Measurements from ENCODE around the gene AZIN2.
"Not testable (repeated sequence)": the region's sequence is repeated elsewhere in the genome, so short reads cannot be mapped to it uniquely, and the experiment has no call there.

Gene AZIN2

DNA sequence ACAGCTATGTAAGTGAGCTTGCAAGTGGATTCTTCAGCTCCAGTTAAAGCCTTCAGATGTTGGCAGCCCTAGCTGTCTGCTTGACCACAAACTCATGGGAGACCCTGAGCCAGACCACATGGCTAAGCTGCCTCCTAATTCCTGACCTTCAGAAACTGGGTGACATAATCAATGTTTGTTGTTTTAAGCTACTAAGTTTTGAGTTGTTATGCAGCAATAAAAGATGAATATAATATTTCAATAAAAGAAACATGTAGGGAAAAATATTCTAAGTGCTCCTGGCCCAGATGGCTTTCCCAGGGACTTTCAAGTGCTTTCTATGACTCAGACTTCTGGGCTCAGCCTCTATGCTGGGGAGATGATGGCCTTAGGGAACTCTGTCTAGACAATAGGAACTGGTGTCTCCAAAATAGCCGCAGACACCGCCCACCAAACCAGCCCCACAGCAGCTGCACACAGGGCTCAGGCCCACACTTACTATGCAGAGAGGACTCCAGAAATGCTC, 20.3 kb upstream of the AZIN2 start:
- DNase-seq = no peak

DNA sequence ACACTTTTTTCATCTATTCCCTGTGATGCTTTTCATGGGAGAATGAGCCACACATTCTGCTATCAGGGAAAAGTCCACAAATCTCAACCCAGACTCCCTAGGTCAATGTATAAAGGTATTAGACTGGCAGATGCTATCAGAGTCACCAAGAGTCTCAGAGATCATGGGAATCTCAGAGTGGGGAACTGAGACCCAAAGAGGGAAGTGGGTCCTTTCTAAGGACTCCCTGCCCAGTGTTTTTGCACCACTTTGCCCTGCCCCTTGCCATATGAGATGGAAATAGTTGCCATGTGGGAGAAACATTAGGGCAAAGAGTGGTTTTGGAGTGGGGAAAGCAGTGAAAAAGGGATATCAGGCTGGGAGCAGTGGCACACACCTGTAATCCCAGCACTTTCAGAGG, 19.1 kb upstream of the AZIN2 start:
- no peak for DNase-seq

DNA sequence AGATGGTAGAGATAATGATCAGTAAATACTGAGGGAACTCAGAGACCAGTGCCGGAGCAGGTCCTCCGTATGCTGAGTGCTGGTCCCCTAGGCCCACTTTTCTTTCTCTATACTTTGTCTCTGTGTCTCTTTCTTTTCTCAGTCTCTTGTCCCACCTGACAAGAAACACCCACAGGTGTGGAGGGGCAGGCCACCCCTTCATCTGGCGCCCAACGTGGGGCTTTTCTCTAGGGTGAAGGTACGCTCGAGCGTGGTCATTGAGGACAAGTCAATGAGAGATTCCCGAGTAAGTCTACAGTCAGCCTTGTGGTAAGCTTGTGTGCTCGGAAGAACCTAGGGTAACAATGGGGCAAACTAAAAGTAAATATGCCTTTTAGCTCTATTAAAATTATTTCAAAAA, 16.7 kb upstream of the AZIN2 start:
- DNase-seq = not testable (repeated sequence)

DNA sequence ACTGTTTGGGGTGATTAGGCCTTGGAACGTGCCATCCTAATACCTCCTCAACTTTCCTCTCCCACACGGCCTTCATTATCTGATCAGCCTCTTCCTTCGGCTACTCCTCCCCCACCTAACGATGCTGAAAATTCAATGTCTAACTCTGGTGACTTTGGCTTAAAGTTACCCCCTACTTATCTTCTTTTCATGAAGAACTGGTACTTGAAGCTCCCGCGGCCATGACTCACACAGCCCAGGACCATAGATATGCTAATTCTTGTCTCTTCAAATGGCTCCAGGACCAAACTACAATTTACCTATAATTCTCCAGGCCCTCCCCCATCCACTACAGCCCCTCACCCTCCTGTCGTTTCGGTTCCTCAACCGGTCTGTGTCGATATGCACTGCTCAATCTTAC, 15.7 kb upstream of the AZIN2 start:
- DNase-seq = no peak

DNA sequence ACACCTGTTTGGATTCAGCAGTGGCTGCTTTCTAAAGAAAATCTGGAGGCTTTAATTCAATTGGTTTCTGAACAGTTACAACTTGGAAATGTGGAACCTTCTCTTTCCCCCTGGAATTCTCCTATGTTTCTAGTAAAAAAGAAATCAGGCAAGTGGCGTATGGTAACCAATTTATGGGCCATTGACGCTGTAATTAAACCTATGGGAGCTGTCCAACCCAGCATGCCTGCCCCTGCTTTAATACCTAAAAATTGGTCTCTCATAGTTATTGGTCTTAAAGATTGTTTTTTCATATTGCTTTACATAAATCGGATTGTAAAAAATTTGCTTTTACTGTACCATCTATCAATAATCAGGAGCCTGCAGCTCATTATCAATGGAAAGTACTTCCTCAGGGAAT, 14.5 kb upstream of the AZIN2 start:
- not testable (repeated sequence) for DNase-seq

DNA sequence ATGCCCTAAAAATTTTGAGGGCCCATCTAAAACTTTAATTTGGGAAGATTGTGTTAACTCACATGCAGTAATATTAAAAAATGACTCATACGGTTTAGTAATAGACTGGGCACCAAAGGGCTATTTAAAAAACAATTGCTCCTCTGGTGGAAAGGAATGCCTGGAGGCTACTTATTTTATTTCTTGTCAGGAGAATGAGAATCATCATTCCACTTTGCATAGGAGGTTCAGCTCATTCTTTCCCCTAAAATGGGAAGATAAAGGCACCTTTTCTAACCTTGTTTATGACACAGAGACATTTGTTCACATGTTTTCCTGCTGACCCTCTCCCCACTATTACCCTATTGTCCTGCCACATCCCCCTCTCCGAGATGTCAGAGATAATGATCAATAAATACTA, 12.8 kb upstream of the AZIN2 start:
- DNase-seq = not testable (repeated sequence)

DNA sequence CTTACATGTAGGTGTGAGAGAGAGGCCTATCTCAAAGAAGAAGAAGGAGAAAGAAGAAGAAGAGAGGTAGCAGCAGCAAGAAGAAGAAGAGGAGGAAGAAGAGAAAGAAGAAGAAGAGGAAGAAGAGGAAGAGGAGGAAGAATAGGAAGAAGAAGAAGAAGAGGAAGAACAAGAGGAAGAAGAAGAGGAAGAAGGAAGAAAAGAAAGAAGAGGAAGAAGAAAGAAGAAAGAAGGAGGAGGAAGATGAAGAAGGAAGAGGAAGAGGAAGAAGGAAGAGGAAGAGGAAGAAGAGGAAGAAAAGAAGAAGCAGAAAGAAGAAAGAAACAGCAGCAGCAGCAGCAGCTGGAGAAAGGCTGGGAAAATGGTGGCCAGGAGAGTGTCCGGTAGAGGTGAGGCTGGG, 10.3 kb upstream of the AZIN2 start:
- DNase-seq = no peak

DNA sequence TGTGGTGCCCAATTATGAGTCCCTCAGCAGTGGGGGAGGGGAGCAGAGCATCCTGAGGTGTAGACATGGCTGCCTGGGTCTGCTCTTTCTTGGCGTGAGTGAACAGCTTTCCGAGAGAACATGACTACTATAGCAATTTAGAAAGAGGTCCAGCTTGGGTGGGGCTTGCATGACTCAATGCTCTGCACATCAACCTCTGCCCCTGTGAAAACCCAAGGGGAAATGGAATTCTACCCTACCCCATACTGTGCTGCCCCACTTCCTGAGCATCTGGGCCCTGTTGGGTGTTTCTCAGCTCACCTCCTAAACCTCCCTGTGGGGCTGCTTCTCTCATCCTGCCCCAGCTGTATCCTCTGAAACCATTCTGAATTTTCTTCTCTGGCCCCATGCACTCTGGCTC, 8.2 kb upstream of the AZIN2 start:
- DNase-seq = no peak

DNA sequence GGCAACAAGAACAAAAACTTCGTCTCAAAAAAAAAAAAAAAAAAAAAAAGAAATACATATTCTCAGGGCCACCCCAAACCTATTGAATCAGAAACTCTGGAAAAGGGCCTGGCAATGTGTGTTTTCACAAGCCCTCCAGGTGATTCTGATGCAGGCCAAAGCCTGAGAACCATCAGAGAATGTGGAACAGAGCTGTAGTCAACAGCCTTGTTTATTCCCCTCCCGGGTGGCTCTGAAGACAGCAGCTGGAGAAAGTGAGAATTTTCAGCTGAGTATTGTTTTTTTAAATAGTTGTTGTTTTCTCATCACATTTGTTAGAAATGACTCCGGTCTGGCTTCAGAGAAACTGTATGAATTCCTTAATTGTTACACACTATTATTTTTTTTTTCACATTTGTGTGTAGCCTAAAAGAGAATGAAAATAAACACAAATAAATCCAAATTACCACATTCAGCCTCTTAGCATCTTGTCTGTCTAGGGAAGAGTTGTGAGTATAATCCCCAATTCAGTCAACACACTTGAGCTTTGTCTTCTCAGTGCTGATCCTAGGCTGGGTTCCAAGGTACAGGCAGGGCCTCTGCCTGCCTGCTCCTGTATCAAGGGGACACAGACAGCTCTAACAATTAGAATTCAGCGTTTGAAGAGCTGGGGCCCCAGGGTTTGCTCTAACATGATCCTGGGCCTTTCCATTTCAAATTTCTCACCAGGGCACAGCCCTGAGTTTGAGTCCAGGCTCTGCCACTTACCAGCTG, 6.6 kb upstream of the AZIN2 start:
- DNase-seq = no peak

DNA sequence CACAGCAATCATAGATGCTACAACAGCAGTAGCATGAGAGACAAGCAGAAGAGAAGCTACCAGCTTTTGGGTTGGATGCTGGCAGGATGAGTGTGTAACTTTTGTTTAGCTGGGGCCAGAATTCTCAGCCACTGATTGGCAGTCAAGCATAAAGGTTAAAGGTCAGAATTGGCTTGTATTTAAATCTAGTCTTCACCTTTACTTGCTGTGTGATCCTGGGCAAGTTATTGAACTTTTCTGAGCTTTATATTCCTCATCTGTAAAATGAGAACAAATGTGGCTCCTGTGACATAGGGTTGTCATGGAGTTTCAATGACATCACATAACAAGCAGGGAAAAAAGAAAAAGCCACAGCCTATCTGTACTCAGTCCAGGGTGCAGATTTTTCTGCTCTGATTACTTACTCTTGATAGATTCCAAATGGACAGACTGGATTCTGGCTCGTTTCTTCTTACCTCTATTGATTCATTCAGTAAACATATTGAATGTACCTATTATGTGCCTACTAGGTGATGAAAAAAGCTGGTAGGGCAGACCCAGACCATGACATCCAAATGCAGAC, 2.8 kb upstream of the AZIN2 start:
- no peak for DNase-seq

DNA sequence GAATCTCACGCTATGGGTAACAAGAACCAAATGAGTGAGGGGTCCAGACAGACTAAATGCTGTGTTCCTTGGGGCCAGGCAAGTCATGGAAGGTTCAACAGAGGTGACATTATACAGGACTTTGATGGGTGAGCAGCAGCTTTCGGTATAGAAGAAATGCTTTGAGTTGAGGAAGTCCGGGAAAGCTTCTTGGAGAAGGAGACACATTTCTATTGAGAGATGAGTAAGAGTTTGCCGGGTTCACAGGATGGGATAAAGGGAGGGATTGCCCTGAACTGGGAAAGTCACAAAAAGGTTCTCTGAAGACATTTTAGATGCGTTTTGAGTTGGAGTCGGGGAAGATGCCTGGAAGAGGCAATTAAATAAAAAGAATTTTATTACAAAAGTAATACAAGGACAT, 580 bp upstream of the AZIN2 start:
- no peak for DNase-seq

DNA sequence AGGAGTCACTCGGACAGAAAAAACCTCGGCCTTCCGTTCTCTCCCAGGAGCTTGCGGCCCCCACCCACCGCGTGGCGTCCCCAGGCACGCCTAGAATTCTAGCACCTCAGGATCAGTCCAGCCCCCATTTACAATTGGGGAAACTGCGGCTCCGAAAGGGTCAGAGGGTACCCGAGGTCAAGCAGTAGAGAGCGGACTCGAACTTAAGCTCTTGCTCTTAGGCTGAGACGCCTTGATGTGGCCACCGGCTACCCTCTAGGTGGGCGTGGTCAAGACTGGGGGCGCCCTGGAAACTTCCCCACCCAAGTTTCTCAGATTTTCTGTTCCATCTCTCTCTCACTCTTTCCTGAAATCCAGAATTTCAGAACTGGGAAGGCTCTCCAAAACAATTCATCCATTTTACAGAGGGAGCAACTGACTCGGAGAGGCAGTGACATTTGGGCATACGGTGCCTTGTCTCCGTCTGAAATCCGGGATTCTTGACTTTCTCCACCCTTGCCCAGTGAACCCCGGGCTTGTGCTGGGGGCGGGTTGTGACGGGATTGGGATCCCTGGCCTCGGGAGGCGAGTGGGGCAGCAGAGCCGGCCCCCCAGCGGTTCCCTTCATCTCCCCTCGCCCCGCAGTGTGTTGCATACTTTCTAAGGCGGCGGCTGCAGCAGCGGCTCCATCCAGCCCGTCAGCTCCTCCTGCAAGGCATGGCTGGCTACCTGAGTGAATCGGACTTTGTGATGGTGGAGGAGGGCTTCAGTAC, 777 bp downstream of the AZIN2 start:
- no peak for DNase-seq

DNA sequence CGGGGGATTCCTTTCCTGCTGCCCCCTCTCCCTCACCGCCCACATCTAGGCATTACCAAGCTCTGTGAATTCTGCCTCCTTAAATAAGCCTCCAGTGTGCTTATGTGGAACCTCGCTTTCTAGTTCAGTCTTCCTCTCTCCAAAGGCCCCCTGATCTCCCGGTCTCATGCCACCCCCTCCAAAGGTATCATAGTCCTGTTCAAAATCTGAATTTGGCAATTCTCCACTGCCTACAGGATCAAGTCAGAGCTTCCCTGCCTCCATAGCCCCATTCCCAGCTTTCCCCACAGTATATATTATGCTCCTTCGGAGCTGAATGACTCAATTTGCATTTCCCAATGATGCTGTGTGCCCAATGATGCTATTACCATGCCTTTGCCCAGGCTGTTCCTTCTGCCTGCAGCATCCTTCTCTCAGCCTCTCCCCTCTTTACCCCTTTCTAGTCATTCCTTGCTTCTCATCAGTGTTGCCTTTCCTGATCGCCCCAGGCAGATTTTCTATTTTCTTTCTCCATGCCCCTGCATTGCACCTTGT, 1.7 kb downstream of the AZIN2 start:
- DNase-seq = no peak

DNA sequence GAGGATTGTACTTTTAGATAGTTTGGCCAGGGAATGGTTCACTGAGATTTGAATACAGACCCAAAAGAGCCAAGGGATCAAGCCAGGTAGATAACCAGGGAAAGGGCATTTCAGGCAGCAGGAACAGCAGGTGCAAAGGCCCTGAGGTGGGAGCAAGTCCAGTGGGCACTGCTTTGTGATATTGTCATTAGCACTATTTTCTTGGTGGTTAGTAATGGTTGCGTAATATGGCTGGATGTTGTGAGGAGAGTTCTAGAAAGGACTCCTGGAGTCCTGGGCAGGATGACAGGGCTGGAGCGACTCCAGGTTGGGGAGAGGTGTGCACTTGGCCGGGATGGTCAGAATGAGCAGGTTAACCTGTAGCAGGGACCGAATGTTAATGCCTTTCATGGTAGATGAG, 4.4 kb downstream of the AZIN2 start:
- DNase-seq = no peak

DNA sequence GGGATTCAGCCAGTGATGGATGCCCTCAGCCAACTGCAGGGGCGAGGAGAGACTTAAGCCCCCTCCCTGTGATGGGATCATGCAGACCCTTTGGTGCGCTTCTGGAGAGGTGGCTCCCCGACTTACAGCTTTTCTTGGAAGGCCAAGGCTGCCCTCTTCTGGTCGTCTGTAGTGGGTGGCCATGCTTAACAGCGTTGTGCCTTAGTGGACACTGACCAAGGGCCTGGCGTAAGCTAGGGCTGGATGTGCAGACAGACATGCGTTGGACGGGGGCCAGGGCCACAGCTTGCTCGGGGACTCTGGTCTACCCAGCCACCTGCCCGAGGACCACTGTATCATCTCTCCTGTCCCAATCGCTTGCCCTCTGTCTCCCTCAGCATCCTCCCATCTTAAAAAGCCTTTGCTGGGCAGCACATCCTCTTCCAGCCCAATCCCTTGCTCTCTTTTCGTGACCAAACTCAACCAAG, 5.5 kb downstream of the AZIN2 start:
- peak; percentile 68 for DNase-seq

DNA sequence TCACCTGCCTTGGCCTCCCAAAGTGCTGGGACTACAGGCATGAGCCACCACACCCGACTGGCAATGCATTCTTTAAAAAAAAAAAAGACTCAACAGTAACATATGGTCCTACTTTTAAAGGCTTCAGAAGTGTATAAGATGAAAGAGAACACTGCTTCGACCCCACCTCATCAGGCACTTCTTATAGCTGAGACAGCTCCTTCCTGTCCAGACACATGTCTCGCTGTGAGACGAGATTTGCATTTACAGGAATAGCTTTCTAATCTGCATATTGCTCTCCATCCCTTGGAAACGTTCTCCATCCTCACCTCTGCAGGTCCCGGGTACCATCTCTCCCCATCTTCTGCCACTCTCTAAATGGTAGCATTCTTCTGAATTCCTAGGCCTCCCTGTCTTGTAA, 6.7 kb downstream of the AZIN2 start:
- no peak for DNase-seq

DNA sequence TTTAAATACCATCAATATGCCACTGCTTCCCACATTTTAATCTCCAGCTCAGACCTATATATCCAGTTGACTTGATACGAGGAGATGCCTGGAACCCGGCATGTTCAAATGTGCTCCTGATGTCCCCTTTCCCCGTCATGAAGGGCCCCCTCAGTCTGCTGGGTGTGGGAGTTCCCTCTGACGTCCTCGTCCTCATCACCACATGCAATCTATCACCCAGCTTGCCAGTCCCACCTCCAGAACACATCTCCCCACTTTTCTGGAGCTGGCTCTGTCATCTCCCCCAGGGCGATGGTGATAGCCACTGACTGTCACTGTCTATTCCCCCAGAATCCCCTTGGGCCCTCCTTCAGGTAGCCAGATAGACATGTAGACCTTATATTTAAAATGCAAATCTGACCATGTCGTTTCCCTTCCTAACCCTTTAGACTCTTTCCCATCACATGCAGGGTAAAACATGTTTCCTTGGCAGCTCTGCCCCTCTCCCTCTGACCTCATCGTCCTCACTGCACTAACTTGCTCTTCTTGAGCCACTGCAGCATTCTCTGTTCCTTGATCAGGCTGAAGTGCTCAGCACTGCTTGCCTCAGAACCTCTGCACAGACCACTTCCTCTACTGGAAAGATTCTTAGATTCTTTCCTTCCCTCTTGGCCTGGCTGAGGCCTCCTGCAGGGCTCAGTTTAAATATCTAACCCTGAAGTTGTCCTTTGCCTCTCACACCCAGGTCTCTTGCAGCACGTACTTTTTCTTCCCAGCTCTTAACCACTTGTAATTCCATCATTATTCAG, 7.4 kb downstream of the AZIN2 start:
- no peak for DNase-seq

DNA sequence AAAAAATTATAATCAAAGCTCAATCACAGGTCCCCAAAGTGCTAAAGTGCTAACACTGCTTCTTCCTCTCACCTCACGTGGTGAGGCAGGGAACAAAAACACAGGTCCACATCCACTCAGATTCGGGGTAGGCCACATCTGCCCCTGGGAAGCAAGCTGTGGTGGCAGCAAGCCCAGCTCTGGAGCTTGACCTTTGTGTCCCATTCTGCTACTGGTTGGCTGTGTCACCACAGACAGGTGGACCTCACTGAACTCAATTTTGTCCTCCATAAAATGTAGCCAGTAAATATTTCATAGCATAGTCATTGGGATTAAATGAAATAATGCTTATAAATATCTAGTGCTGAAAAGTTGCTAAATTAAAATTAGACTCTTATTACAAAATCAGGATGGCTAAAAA, 8.5 kb downstream of the AZIN2 start:
- no peak for DNase-seq

DNA sequence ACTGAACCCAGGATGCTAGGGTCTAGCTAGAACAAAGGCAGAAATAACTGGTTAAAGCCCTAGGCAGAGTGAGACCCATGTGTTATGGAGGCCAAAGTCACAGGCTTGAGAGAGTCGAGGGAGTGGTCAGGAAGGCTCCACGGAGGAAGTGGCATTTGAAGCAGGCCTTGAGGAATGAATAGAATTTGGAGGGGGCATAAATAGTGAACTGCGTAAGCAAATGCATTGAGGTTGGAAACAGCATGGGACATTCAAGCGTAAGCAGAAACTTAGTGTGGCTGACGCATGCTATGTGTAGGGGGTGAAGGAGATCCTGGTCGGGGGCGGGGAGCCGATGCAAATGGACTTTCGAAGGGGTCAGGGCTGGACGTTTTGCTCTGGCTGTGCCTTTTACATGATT, 11.5 kb downstream of the AZIN2 start:
- no peak for DNase-seq

DNA sequence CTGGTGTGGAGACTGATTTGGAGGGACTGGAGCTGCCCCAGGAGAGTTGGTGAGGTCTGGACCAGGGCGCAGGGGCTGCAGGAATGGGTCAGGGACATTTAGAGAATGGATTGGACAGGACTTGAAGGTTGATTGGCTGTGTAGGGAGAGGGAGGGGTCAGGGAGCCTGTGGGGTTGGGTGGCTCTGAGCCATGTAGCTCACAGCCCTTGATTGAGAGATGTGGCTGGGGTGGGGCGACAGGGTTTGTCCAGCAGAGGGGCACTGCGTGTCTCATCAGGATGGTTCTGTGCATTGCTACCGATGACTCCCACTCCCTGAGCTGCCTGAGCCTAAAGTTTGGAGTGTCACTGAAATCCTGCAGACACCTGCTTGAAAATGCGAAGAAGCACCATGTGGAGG, 12.1 kb downstream of the AZIN2 start:
- DNase-seq = no peak

DNA sequence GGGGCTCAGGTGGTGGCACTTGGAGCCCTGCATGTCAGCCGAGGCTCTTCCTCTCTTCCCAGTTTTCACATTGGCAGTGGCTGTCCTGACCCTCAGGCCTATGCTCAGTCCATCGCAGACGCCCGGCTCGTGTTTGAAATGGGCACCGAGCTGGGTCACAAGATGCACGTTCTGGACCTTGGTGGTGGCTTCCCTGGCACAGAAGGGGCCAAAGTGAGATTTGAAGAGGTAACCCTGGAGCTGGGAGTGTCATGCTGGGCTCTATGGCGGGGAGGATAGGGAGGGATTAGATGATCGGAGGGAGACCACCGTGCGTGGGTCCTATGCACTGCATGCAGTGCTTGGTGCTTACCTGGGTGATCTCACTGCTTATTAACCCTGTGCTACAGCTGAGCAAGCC, 13.5 kb downstream of the AZIN2 start:
- no peak for DNase-seq

DNA sequence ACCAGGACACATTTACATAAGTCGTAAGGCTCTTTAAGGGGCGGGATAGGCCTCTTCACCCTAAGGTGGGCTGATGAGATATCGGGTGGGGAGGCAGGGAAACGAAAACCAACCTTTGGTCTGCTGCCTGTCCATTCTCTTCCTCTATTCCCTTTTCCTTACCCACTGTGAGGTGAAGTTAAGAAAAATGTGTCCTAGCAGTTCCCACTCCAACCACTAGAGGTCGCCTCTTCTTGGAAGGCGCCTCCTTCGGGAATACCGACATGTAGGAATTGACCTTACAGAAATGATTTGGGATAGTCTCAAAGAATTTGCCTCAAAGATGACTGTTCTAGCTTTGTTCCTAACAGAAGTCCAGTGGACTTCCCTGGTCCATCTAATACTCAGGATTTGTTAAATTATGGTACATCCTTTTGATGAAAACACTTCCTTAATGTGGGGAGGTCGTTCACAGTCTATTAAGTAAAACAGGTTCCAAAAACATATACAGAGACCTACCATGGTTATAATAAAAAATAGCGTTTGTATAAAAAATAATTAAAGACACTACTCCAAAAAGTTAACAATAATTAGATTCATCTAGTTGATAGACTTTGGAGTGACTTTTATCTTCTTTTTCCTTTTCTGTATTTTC, 14.1 kb downstream of the AZIN2 start:
- DNase-seq = no peak

Measured in activated CD8-positive, alpha-beta memory T cell treated with anti-CD3 and anti-CD28 coated beads, Interleukin-2, amount 50 U/mL, for 48 hours (primary cell).